ENCODE measurements around the gene KRTAP4-4. TPM values are rescaled to one million over a fixed set of nuclear protein-coding genes. Genes with fewer than 3 reads are reported as not detected.
"Not testable (repeated sequence)": the region's sequence is repeated elsewhere in the genome, so short reads cannot be mapped to it uniquely, and the experiment has no call there.

Gene KRTAP4-4
- total RNA-seq, 2 experiments from 2014 or later = not detected

DNA sequence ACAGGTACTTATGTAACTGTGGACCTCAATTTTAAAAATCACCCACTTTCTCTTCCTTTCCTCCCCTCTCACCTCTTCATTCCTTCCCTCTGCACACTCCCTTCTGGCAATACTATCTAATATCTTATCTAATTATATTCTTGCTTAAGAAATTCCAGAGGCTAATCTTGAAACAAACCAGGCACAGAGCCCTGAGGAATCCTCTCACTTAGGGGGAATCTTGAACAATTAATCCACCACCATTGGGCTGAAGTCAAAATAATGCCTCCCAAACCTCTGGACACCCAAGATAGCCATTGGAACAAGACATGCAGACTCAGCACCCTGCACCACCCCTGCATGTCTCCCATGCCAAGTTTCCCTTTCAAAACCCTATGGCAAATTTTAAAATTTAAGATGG is 19.2 kb downstream of the KRTAP4-4 start:
- Mint-ChIP-seq H3K36me3 (peaks cover 11% of the 10 kb centered on the region), H3K27ac (no peak overlapping the region), H3K4me1 (ENCODE audit: low read depth) (no peaks in the 10 kb centered on the region), H3K9me3 (peaks cover 23% of the 10 kb centered on the region), H3K4me3 (no peak overlapping the region), H3K27me3 (peaks cover 5% of the 10 kb centered on the region)
- ChIA-PET CTCF (no interaction called here), POLR2A (no interaction called here)
- intact Hi-C loops (cut with micrococcal nuclease) = no loop called here
- no peak for DNase-seq

GRCh38 chr17:41140360-41141131 is 20.0 kb downstream of the KRTAP4-4 start, which contains the start of gene KRTAP4-6:
Gene KRTAP4-6 (minus strand): TSS chr17:41140544. CDS start chr17:41140487, 57 bp downstream.
- ChIA-PET CTCF (interaction anchor here (0.6 kb wide), 1 partner anchor 102 kb away, joined by 3 read pairs; no protein-coding TSS in a partner anchor), POLR2A (no interaction called here)
- Mint-ChIP-seq H3K36me3 (peaks cover 11% of the 10 kb centered on the region), H3K4me1 (ENCODE audit: low read depth) (no peaks in the 10 kb centered on the region), H3K27me3 (peaks cover 5% of the 10 kb centered on the region), H3K27ac (no peak within 1 kb of the TSS), H3K4me3 (no peak within 1 kb of the TSS), H3K9me3 (peaks cover 23% of the 10 kb centered on the region)
- DNase-seq = no peak
- intact Hi-C loops (cut with micrococcal nuclease) = no loop called here

GRCh38 chr17:41139865-41140264 is 20.7 kb downstream of the KRTAP4-4 start:
- CTCF ChIA-PET; POLR2A ChIA-PET; H3K4me3 Mint-ChIP-seq; H3K27ac Mint-ChIP-seq; DNase-seq; intact Hi-C loops (cut with micrococcal nuclease); H3K27me3 Mint-ChIP-seq; H3K4me1 Mint-ChIP-seq (ENCODE audit: low read depth): not testable (repeated sequence)
- peaks cover 11% of the 10 kb centered on the region for H3K36me3 Mint-ChIP-seq
- peaks cover 23% of the 10 kb centered on the region for H3K9me3 Mint-ChIP-seq

GRCh38 chr17:41133880-41134735 is 26.4 kb downstream of the KRTAP4-4 start:
- Mint-ChIP-seq H3K4me3 (no peak overlapping the region), H3K27me3 (peaks cover 2% of the 10 kb centered on the region), H3K36me3 (no peaks in the 10 kb centered on the region), H3K27ac (no peak overlapping the region), H3K9me3 (peaks cover 7% of the 10 kb centered on the region), H3K4me1 (ENCODE audit: low read depth) (peaks cover 15% of the 10 kb centered on the region)
- no peak for DNase-seq
- ChIA-PET CTCF (no interaction called here), POLR2A (no interaction called here)
- intact Hi-C loops (cut with micrococcal nuclease) = no loop called here

DNA sequence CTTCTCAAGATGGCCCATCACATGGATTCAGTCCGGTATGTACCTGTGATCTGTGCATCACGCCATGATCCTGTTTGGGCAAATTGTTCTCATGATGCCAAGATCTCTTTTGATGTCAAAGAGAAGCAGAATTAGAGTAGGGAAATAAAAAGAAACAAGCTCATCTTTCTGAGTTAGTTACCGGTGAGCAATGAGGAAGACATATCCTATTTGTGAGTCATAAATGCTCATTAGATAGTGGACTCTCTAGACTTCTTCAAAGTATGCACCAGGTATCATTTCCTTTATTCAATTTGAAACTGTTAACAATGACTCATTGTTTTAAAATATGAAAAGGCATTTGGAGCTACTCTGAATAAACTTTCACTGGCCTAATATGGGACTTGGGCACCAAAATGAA is 28.6 kb downstream of the KRTAP4-4 start:
- H3K9me3 Mint-ChIP-seq = peaks cover 7% of the 10 kb centered on the region
- H3K4me3 Mint-ChIP-seq = no peak overlapping the region
- H3K27ac Mint-ChIP-seq = no peak overlapping the region
- no peaks in the 10 kb centered on the region for H3K27me3 Mint-ChIP-seq
- H3K36me3 Mint-ChIP-seq = no peaks in the 10 kb centered on the region
- ChIA-PET CTCF (no interaction called here), POLR2A (no interaction called here)
- no peak for DNase-seq
- intact Hi-C loops (cut with micrococcal nuclease) = no loop called here
- H3K4me1 Mint-ChIP-seq (ENCODE audit: low read depth) = peaks cover 15% of the 10 kb centered on the region

DNA sequence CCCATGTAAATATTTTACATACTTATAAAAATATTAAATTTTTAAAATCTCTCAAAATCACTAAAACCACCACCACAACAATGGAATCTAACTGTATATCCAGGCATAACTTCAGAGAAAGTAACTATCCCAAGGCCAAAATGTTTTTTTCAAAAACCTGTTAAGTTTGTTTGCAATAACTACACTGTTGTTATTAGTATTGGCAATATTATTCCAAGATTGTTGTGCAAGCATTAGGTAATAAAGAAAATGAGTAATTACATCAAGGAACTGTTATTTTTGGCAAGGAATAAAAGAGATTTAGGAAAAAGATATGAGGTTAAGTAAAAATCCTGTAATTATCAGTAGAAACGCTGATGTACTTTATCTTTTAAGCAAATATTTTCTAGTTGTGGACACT is 33.2 kb downstream of the KRTAP4-4 start:
- H3K27me3 Mint-ChIP-seq = no peaks in the 10 kb centered on the region
- H3K4me1 Mint-ChIP-seq (ENCODE audit: low read depth) = peaks cover 44% of the 10 kb centered on the region
- no peak overlapping the region for H3K27ac Mint-ChIP-seq
- H3K4me3 Mint-ChIP-seq = no peak overlapping the region
- DNase-seq = no peak
- intact Hi-C loops (cut with micrococcal nuclease) = no loop called here
- peaks cover 6% of the 10 kb centered on the region for H3K9me3 Mint-ChIP-seq
- H3K36me3 Mint-ChIP-seq = no peaks in the 10 kb centered on the region
- POLR2A ChIA-PET = no interaction called here
- CTCF ChIA-PET = no interaction called here

- ChIA-PET CTCF (no interaction called here), POLR2A (no interaction called here)
- no peaks in the 10 kb centered on the region for H3K27me3 Mint-ChIP-seq
Measured at GRCh38 chr17:41126412-41126811, 34.1 kb downstream of the KRTAP4-4 start.

GRCh38 chr17:41125064-41125463 is 35.5 kb downstream of the KRTAP4-4 start:
- ChIA-PET CTCF (interaction anchor here (1.3 to 1.4 kb wide), 2 partner anchors 424 to 537 kb away, joined by 3 read pairs; no protein-coding TSS in a partner anchor), POLR2A (no interaction called here)
- Mint-ChIP-seq H3K36me3 (no peaks in the 10 kb centered on the region), H3K4me1 (ENCODE audit: low read depth) (peaks cover 42% of the 10 kb centered on the region), H3K4me3 (no peak overlapping the region), H3K9me3 (peaks cover 11% of the 10 kb centered on the region), H3K27ac (no peak overlapping the region), H3K27me3 (no peaks in the 10 kb centered on the region)
- intact Hi-C loops (cut with micrococcal nuclease) = no loop called here
- no peak for DNase-seq

More at GRCh38 chr17:41126412-41126811, 34.1 kb downstream of the KRTAP4-4 start:
- H3K9me3 Mint-ChIP-seq = peaks cover 11% of the 10 kb centered on the region
- H3K4me1 Mint-ChIP-seq (ENCODE audit: low read depth) = peaks cover 40% of the 10 kb centered on the region
- H3K27ac Mint-ChIP-seq = no peak overlapping the region
- H3K36me3 Mint-ChIP-seq = no peaks in the 10 kb centered on the region
- no peak for DNase-seq
- intact Hi-C loops (cut with micrococcal nuclease) = no loop called here
- no peak overlapping the region for H3K4me3 Mint-ChIP-seq

DNA sequence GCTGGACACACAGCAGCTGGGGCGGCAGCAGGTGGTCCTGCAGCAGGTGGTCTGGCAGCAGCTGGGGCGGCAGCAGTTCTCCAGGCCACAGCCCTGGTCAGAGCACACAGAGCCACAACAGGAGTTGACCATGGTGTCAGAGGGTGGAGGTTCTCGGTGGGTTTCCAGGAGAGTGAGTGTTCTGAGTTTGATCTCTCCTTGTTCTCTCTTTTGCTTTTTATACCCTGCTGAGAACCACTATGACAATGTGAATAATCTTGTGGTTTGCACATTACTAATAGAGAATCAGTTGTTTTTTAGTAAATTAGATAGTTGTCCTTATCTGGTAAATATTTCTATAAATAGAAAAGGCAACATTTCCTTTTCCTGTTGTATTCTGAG is 36.6 kb downstream of the KRTAP4-4 start, which contains the start of gene KRTAP4-12:
KRTAP4-12 (minus strand) TSS at position 192 of the 381 bp plus-strand sequence; CDS start at position 132, 60 bp downstream.
- not testable (repeated sequence) for H3K27me3 Mint-ChIP-seq
- H3K4me1 Mint-ChIP-seq (ENCODE audit: low read depth) = peaks cover 45% of the 10 kb centered on the region
- CTCF ChIA-PET = interaction anchor here (1.3 to 1.4 kb wide), 2 partner anchors 425 to 539 kb away, joined by 3 read pairs; no protein-coding TSS in a partner anchor

DNA sequence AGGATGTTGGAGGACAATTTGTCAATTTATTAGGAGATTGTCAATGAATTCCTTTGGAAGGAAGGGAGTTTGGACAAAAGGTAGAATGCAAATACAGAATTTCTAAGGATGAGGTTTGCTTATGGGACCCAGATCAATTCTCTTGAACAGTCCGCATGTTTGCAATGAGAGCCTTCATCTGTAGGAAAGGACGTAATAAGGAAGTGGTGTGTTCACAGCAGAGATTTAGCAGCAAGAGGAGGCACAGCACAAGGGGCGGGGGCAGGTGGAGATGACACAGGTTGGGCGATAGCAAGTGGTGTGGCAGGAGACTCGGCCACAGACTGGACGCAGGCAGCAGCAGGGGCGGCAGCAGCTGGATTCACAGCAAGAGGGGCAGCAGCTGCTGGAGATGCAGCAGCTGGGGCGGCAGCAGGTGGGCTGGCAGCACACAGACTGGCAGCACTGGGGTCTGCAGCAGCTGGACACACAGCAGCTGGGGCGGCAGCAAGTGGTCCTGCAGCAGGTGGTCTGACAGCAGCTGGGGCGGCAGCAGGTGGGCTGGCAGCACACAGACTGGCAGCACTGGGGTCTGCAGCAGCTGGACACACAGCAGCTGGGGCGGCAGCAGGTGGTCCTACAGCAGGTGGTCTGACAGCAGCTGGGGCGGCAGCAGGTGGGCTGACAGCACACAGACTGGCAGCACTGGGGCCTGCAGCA is 37.1 kb downstream of the KRTAP4-4 start:
- H3K36me3 Mint-ChIP-seq; H3K4me3 Mint-ChIP-seq; H3K27ac Mint-ChIP-seq; H3K27me3 Mint-ChIP-seq; POLR2A ChIA-PET; DNase-seq; H3K9me3 Mint-ChIP-seq; intact Hi-C loops (cut with micrococcal nuclease): not testable (repeated sequence)
- H3K4me1 Mint-ChIP-seq (ENCODE audit: low read depth) = peaks cover 45% of the 10 kb centered on the region
- CTCF ChIA-PET = interaction anchor here (1.3 to 1.4 kb wide), 2 partner anchors 426 to 539 kb away, joined by 3 read pairs; no protein-coding TSS in a partner anchor

More for the DNA sequence above, 36.6 kb downstream of the KRTAP4-4 start, which contains the start of gene KRTAP4-12:
- H3K27ac Mint-ChIP-seq; intact Hi-C loops (cut with micrococcal nuclease); DNase-seq; POLR2A ChIA-PET; H3K36me3 Mint-ChIP-seq; H3K9me3 Mint-ChIP-seq; H3K4me3 Mint-ChIP-seq: not testable (repeated sequence)

- ChIA-PET POLR2A (no interaction called here), CTCF (no interaction called here)
- peaks cover 6% of the 10 kb centered on the region for H3K9me3 Mint-ChIP-seq
- peaks cover 45% of the 10 kb centered on the region for H3K4me1 Mint-ChIP-seq (ENCODE audit: low read depth)
- H3K27ac Mint-ChIP-seq = no peak overlapping the region
- H3K27me3 Mint-ChIP-seq = peaks cover 4% of the 10 kb centered on the region
- H3K4me3 Mint-ChIP-seq = no peak overlapping the region
- DNase-seq = no peak
- H3K36me3 Mint-ChIP-seq = no peaks in the 10 kb centered on the region
- intact Hi-C loops (cut with micrococcal nuclease) = no loop called here
Measured at GRCh38 chr17:41121742-41122141, 38.8 kb downstream of the KRTAP4-4 start.

Measured in activated CD4-positive, alpha-beta memory T cell treated with anti-CD3 and anti-CD28 coated beads for 36 hours (primary cell).